Islet precursor cell (in vitro differentiated cells): ENCODE data around the gene CT45A3.
"Not testable (repeated sequence)": the region's sequence is repeated elsewhere in the genome, so short reads cannot be mapped to it uniquely, and the experiment has no call there.

Experiments
- DNase-seq: peaks from one replicate; pipeline ENCODE4 v3.0.0-alpha.2; 2018

The CT45A3 gene, protein sequence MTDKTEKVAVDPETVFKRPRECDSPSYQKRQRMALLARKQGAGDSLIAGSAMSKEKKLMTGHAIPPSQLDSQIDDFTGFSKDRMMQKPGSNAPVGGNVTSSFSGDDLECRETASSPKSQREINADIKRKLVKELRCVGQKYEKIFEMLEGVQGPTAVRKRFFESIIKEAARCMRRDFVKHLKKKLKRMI

DNA sequence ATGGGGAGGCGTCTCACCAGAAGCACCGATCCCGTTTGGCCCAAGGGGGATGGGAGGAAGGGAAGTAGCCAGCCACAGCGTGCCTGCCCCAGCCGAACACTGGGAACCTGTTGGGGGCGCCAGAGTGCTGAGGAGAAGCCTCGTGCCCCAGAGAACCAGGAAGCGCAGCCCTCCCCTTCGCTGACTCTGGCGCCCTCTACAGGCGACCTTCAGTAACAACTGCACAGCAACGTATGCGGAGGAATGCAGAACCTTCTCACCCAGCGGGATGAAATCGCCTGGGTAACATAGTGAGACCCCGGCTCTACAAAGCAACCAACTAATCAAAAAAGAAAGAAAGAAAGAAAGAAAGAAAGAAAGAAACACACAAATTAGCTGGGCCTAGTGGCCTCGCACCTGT is at the start of gene CT45A3:
Gene CT45A3, minus strand, starts transcription at position 101 of the 400 bp plus-strand sequence. CDS start 3,747 bp downstream, outside the sequence.
- DNase-seq = not testable (repeated sequence)

DNA sequence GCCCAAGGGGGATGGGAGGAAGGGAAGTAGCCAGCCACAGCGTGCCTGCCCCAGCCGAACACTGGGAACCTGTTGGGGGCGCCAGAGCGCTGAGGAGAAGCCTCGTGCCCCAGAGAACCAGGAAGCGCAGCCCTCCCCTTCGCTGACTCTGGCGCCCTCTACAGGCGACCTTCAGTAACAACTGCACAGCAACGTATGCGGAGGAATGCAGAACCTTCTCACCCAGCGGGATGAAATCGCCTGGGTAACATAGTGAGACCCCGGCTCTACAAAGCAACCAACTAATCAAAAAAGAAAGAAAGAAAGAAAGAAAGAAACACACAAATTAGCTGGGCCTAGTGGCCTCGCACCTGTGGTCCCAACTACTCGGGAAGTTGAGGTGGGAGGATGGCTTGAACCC is 34.7 kb upstream of the CT45A3 start, which contains the start of gene CT45A6:
Gene CT45A6, minus strand, starts transcription at position 101 of the 400 bp plus-strand sequence. CDS start 3,794 bp downstream, outside the sequence.
- not testable (repeated sequence) for DNase-seq

DNA sequence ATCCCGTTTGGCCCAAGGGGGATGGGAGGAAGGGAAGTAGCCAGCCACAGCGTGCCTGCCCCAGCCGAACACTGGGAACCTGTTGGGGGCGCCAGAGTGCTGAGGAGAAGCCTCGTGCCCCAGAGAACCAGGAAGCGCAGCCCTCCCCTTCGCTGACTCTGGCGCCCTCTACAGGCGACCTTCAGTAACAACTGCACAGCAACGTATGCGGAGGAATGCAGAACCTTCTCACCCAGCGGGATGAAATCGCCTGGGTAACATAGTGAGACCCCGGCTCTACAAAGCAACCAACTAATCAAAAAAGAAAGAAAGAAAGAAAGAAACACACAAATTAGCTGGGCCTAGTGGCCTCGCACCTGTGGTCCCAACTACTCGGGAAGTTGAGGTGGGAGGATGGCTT is 17.4 kb upstream of the CT45A3 start, which contains the start of gene CT45A5:
Gene CT45A5, minus strand, starts transcription at position 101 of the 400 bp plus-strand sequence. CDS start 3,774 bp downstream, outside the sequence.
- not testable (repeated sequence) for DNase-seq

DNA sequence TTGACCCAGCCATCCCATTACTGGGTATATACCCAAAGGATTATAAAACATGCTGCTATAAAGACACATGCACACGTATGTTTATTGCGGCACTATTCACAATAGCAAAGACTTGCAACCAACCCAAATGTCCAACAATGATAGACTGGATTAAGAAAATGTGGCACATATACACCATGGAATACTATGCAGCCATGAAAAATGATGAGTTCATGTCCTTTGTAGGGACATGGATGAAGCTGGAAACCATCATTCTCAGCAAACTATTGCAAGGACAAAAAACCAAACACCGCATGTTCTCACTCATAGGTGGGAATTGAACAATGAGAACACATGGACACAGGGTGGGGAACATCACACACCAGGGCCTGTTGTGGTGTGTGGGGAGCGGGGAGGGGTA is 23.3 kb downstream of the CT45A3 start:
- not testable (repeated sequence) for DNase-seq

DNA sequence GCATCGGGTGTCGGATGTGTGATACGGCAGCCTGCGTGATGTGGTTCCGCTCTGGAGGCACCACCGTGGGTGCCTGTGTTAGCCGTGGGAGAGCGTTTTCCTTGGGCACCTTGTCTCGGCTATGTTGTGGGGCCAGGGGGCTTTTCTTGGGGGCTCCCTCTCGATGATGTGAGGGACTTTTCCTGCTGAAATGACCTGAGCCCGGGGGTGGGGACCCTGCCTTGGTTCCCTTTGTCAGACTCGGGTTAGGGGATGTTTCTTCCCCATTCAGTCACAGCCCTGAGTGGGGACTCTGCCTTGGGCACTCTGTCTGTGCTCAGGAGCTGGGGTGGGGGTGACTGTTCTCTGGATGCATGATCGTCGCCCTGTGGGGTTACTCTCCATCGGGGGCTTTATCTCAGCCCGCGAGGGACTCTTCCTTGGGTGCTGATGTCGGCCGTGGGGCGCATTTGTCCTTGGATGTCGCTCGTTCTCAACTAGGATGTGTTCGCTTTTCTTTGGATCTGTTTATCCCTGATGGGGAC is 26.7 kb downstream of the CT45A3 start:
- DNase-seq = no peak

DNA sequence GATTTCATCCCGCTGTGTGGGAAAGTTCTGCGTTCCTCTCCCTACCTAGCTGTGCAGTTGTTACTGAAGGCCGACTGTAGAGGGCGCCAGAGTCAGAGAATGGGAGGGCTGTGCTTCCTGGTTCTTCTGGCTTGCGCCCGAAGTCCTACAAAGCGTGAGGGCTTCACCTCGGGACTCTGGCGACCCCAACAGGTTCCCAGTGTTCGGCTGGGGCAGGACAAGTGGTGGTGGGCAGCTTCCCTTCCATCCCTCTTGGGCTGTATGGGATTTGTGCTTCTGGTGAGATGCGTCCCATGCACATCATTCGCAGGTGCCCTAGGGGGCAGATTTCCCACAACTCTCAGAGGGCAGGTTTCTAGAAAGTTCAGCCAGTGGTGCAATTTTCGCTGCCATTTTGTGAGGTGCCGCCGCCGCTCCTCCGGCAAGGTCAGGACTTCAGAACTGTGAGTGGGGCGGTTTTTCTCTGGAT is 27.3 kb downstream of the CT45A3 start:
- DNase-seq = no peak

DNA sequence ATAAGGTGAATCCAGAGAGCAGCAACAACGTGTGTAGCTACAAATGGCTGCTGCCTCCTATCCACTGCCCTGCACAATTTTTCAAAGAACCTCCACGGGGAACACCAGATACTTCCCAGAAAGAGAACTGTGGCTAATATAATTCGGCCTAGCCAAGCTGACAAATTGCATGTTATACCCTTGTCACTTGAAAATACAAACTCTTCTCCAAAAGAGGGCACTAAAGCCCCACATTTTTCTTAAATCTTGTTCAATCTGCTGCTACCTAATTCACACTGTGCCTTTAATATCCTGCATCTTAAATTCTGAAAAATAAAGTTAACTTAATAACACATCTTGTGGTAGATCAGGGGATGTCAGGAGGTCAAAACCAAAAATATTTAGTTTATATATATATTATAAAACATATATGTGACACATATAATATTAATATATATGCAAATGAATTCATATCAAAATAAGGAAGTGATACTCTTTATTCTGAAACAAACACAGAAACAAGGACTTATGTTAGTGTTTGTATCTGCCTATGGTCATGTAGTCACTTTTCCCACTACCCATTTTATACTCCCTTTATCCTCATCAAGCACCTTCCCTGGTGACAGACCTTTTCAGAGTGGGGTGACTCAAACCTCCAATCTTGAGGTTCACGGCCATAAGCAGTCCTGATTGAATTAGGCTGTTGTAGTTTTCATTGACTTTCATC is 30.5 kb downstream of the CT45A3 start:
- no peak for DNase-seq

DNA sequence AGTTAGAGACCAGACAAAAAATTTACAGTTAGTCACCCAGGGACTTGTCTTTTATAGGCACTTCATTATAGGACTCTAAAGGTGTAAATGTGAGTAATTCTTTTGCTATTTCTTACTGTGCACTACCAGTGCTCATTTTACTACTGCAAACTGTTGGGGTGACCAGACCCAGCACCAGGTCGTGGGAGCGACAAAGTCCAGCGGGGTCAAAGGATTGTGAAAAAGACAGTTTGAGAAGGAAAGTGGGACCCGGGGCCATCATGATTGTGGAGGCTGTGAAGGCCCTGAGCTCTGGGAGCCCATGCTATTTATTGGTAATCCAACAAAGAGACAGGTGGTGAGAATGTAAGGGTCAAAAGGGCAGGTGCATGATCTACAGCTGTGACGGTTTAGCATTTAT is 33.3 kb downstream of the CT45A3 start:
- not testable (repeated sequence) for DNase-seq

DNA sequence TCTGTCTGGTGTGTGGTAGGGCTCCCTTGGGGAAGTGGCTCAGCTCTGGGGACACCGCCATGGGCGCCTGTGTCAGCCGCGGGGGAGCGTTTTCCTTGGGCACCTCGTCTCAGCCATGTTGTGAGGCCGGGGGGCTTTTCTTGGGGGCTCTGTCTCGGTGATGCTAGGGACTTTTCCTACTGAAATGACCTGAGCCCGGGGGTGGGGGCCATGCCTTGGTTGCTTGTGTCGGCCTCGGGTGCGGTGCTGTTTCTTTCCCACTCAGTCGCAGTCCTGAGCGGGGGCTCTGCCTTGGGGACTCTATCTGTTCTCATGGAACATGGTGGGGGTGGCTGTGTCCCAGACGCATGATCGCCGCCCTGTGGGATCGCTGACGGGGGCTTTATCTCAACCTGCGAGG is 54.2 kb downstream of the CT45A3 start:
- no peak for DNase-seq

DNA sequence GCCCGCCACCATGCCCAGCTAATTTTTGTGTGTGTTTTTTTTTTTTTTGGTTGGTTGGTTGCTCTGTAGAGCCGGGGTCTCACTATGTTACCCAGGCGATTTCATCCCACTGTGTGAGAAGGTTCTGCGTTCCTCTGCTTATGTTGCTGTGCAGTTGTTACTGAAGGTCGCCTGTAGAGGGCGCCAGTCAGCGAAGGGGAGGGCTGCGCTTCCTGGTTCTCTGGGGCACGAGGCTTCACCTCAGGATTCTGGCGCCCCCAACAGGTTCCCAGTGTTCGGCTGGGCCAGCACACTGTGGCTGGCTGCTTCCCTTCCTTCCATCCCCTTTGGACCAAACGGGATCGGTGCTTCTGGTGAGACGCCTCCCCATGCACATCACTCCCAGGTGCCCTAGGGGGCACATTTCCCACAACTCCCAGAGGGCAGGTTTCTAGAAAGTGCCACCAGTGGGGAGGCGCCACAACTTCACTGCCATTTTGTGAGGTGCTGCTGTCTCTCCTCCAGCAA is 54.8 kb downstream of the CT45A3 start, which contains the start of gene CT45A1:
Gene CT45A1, plus strand, starts transcription at position 457 of the 507 bp plus-strand sequence. CDS start 5,302 bp downstream, outside the sequence.
- DNase-seq = not testable (repeated sequence)
